IMR-90 (cell line): Measurements from ENCODE around the gene ZEB2. TPM values are rescaled to one million over a fixed set of nuclear protein-coding genes. Genes with fewer than 3 reads are reported as not detected.

Experiments
- ATAC-seq: fragments of 200-7000 bp; cut with Tn5 transposase; 2 replicates; pipeline ENCODE4 v1.9.1; 2020; ENCODE audit warnings: low read depth, mild to moderate bottlenecking, moderate library complexity
- BruUV-seq: library from RNA; stranded (reverse); fragments of 400-500 nt; replicated peaks from 2 replicates; lab custom pipeline; 2021; lab: Mats Ljungman, UMichigan
- CTCF ChIA-PET: fragments of 300-600 bp; formaldehyde crosslinking; extraction: SDS; loops from one replicate; lab custom pipeline; 2021; ENCODE audit warnings: antibody characterized with exemption; lab: Yijun Ruan, JAX
- POLR2A ChIA-PET: fragments of 300-600 bp; sonication (Branson Sonifier 250); formaldehyde crosslinking; loops from one replicate; lab custom pipeline; 2022; ENCODE audit warnings: antibody characterized with exemption; ENCODE audit not compliant: unreplicated experiment; lab: Charles Lee
- DNase-seq: peaks from one replicate; pipeline ENCODE4 v3.0.0; 2013
- H2AFZ ChIP-seq: replicated peaks from 2 replicates; pipeline ENCODE3; 2013; ENCODE audit warnings: low read length, mild to moderate bottlenecking; ENCODE audit not compliant: poor library complexity
- H2AK5ac ChIP-seq: 2 replicates; pipeline ENCODE4 v1.6.1; 2013; ENCODE audit warnings: low read depth, low read length, inconsistent platforms
- H2AK9ac ChIP-seq: replicated peaks from 2 replicates; pipeline ENCODE3; 2013; ENCODE audit warnings: mild to moderate bottlenecking, low read depth, low read length, moderate library complexity; ENCODE audit not compliant: poor library complexity
- H2BK120ac ChIP-seq: 2 replicates; pipeline ENCODE4 v1.6.1; 2013; ENCODE audit warnings: low read depth, low read length, inconsistent platforms
- H2BK15ac ChIP-seq: 3 replicates; pipeline ENCODE4 v1.6.1; 2013; ENCODE audit warnings: low read depth, low read length, inconsistent platforms
- H2BK20ac ChIP-seq: 2 replicates; pipeline ENCODE4 v1.6.1; 2013; ENCODE audit warnings: low read depth, mild to moderate bottlenecking, inconsistent platforms, low read length, moderate library complexity
- H2BK5ac ChIP-seq: 2 replicates; pipeline ENCODE4 v1.6.1; 2013; ENCODE audit warnings: mild to moderate bottlenecking, low read depth, low read length, inconsistent platforms; ENCODE audit not compliant: poor library complexity, severe bottlenecking
- H3K14ac ChIP-seq: replicated peaks from 2 replicates; pipeline ENCODE4 v1.6.1; 2013; ENCODE audit warnings: low read depth, low read length, inconsistent platforms
- H3K18ac ChIP-seq: 2 replicates; pipeline ENCODE4 v1.6.1; 2013; ENCODE audit warnings: low read depth, low read length, control low read depth
- H3K23ac ChIP-seq: 2 replicates; pipeline ENCODE4 v1.6.1; 2013; ENCODE audit warnings: low read depth, low read length, inconsistent platforms
- H3K27ac ChIP-seq: 2 replicates; pipeline ENCODE4 v1.5.1; 2013; ENCODE audit warnings: mild to moderate bottlenecking, control low read depth, low read length; ENCODE audit not compliant: insufficient read depth
- H3K27me3 ChIP-seq: 2 replicates; pipeline ENCODE4 v1.6.1; 2013; ENCODE audit warnings: low read length; ENCODE audit not compliant: control insufficient read depth, insufficient read depth
- H3K36me3 ChIP-seq: 2 replicates; pipeline ENCODE4 v1.6.1; 2013; ENCODE audit warnings: low read length, mixed read lengths; ENCODE audit not compliant: control insufficient read depth, insufficient read depth
- H3K4ac ChIP-seq: 2 replicates; pipeline ENCODE4 v1.6.1; 2013; ENCODE audit warnings: low read depth, low read length, inconsistent platforms
- H3K4me1 ChIP-seq: 2 replicates; pipeline ENCODE4 v1.6.1; 2013; ENCODE audit warnings: low read length, mixed read lengths; ENCODE audit not compliant: control insufficient read depth, insufficient read depth
- H3K4me2 ChIP-seq: 2 replicates; pipeline ENCODE4 v1.6.1; 2013; ENCODE audit warnings: low read depth, mild to moderate bottlenecking, control low read depth, low read length, moderate library complexity
- H3K4me3 ChIP-seq: 2 replicates; pipeline ENCODE4 v1.5.1; 2013; ENCODE audit warnings: low read depth, mild to moderate bottlenecking, control low read depth, low read length, moderate library complexity; ENCODE audit not compliant: insufficient read depth
- H3K56ac ChIP-seq: 2 replicates; pipeline ENCODE4 v1.6.1; 2013; ENCODE audit warnings: low read length, inconsistent platforms; ENCODE audit not compliant: insufficient read depth; ENCODE audit errors: extremely low read depth
- H3K79me1 ChIP-seq, 2 experiments: 2 replicates each; pipeline ENCODE4 v1.6.1; 2013; ENCODE audit warnings: low read length in 2 of 2, inconsistent platforms in 1 of 2, low read depth in 1 of 2
- H3K9ac ChIP-seq: 2 replicates; pipeline ENCODE4 v1.6.1; 2013; ENCODE audit warnings: low read depth, low read length, control low read depth
- H3K9me1 ChIP-seq: 2 replicates; pipeline ENCODE4 v1.6.1; 2013; ENCODE audit warnings: low read length, inconsistent platforms; ENCODE audit not compliant: insufficient read depth
- H3K9me3 ChIP-seq: 2 replicates; pipeline ENCODE4 v1.6.1; 2013; ENCODE audit warnings: low read length; ENCODE audit not compliant: control insufficient read depth, insufficient read depth
- H4K20me1 ChIP-seq: 2 replicates; pipeline ENCODE4 v1.6.1; 2013; ENCODE audit warnings: low read length, inconsistent platforms; ENCODE audit not compliant: insufficient read depth
- H4K5ac ChIP-seq: 2 replicates; pipeline ENCODE4 v1.6.1; 2013; ENCODE audit warnings: mild to moderate bottlenecking, low read depth, low read length, control low read depth
- H4K8ac ChIP-seq, 2 experiments: 2 replicates each; pipeline ENCODE4 v1.6.1; 2013; ENCODE audit warnings: low read depth in 2 of 2, low read length in 2 of 2, control low read depth in 1 of 2, inconsistent platforms in 1 of 2
- H4K91ac ChIP-seq: 2 replicates; pipeline ENCODE4 v1.6.1; 2013; ENCODE audit warnings: low read depth, low read length, inconsistent platforms; ENCODE audit not compliant: insufficient read depth
- CEBPB ChIP-seq: IDR thresholded peaks from 2 replicates; pipeline ENCODE4 v1.6.1; 2012; ENCODE audit warnings: low read depth, low read length, improper control_type of control experiment
- CHD1 ChIP-seq: IDR thresholded peaks from 2 replicates; pipeline ENCODE4 v1.6.1; 2012; ENCODE audit warnings: low read depth, low read length, improper control_type of control experiment
- CTCF ChIP-seq: conservative IDR thresholded peaks from 2 replicates; pipeline ENCODE4 v1.5.1; 2012; ENCODE audit warnings: mild to moderate bottlenecking, low read depth, low read length, improper control_type of control experiment
- NFE2L2 ChIP-seq: fragments of 150-350 bp; IDR thresholded peaks from 2 replicates; pipeline ENCODE4 v1.6.1; 2016; ENCODE audit warnings: low read depth, mild to moderate bottlenecking, low read length
- RAD21 ChIP-seq: IDR thresholded peaks from 2 replicates; pipeline ENCODE4 v1.6.1; 2012; ENCODE audit warnings: low read length, improper control_type of control experiment
- dilution Hi-C: fragments of 300-500 bp; cut with HindIII; formaldehyde crosslinking; loops from one replicate; pipeline ENCODE4 v1.14.3; 2018; ENCODE audit warnings: low sequenced_read_pairs; ENCODE audit not compliant: unreplicated experiment
- in situ Hi-C: fragments of 300-500 bp; cut with MboI; formaldehyde crosslinking; loops from 3 replicates; pipeline ENCODE4 v1.14.3; 2019; ENCODE audit warnings: low sequenced_read_pairs, inconsistent platforms, mixed read lengths
- intact Hi-C: fragments of 100-400 bp; cut with micrococcal nuclease; formaldehyde crosslinking; loops from 2 replicates; pipeline ENCODE4 v1.10.0; 2022
- polyA plus RNA-seq, 3 experiments: library from polyadenylated mRNA; depleted of rRNA; stranded (reverse); fragments of >200 nt; gene quantifications; 2 replicates each; pipeline ENCODE4 v1.2.3, GENCODE V29; 2012; ENCODE audit warnings: low replicate concordance in 1 of 3
- total RNA-seq: library from RNA; depleted of rRNA; stranded (reverse); fragments of >200 nt; gene quantifications from 2 replicates; pipeline ENCODE4 v1.2.3, GENCODE V29; 2012

Gene ZEB2
- total and polyA plus RNA-seq, 2 of the 4 experiments (the other 2 are of a cell fraction) = 22.4 to 50.9 TPM

- CTCF ChIA-PET = no interaction called here
Observed at GRCh38 chr2:144490017-144490416, 29.9 kb downstream of the ZEB2 start.

More at GRCh38 chr2:144490017-144490416, 29.9 kb downstream of the ZEB2 start:
- H4K20me1 ChIP-seq = 0 out of 2 replicates have a peak, but pooled peaks cover 7% of the 10 kb centered on the region
- H3K18ac ChIP-seq = no peak overlapping the region
- H2AK5ac ChIP-seq = no peak overlapping the region
- no peak overlapping the region for H2AFZ ChIP-seq
- BruUV-seq = no TSS peak
- no peak overlapping the region for H4K91ac ChIP-seq
- ATAC-seq (no peak), DNase-seq (no peak)
- H3K27ac ChIP-seq = no peak overlapping the region
- H4K8ac ChIP-seq = no peak overlapping the region
- dilution Hi-C loops = no loop called here
- no peaks in the 10 kb centered on the region for H3K9me3 ChIP-seq
- no peak overlapping the region for H3K9ac ChIP-seq
- peaks cover 3% of the 10 kb centered on the region for H3K9me1 ChIP-seq
- H3K4me2 ChIP-seq = no peak overlapping the region
- H2BK120ac ChIP-seq = no peak overlapping the region
- no peak overlapping the region for H2BK15ac ChIP-seq
- no peak overlapping the region for H2AK9ac ChIP-seq
- peaks cover 6% of the 10 kb centered on the region for H3K36me3 ChIP-seq
- H3K14ac ChIP-seq = no peak overlapping the region
- H2BK5ac ChIP-seq = no peak overlapping the region
- H3K23ac ChIP-seq = no peak overlapping the region
- no peak overlapping the region for H2BK20ac ChIP-seq
- no peak overlapping the region for H3K4me3 ChIP-seq
- no peak overlapping the region for H3K4ac ChIP-seq
- peaks cover 2% of the 10 kb centered on the region; the same call in 1 of the 2 replicates for H3K4me1 ChIP-seq
- TF ChIP-seq CEBPB = no peak
- TF ChIP-seq NFE2L2 = no peak
- no peak for TF ChIP-seq CHD1
- no peak for TF ChIP-seq CTCF
- TF ChIP-seq RAD21 = no peak
- intact Hi-C loops = no loop called here
- no peak overlapping the region for H4K5ac ChIP-seq
- H3K27me3 ChIP-seq = no peaks in the 10 kb centered on the region
- POLR2A ChIA-PET = no interaction called here
- peaks cover 27 to 43% of the 10 kb centered on the region in 2 experiments for H3K79me1 ChIP-seq
- H3K56ac ChIP-seq = no peak overlapping the region
- in situ Hi-C loops = no loop called here
